ENCODE results near the gene SPATA25. TPM values are rescaled to one million over a fixed set of nuclear protein-coding genes. Genes with fewer than 3 reads are reported as not detected.

SPATA25 gene
- total and polyA plus RNA-seq, 8 donors: 0.50 to 15.5 (median 4.2) TPM; not detected in 3

- Histone ChIP-seq H3K27me3 (no peaks in the 10 kb centered on the region), H3K4me3 (no peak overlapping the region), H3K9me3 (no peaks in the 10 kb centered on the region), H3K4me1 (peaks cover 0 to 20% (median 13%) of the 10 kb centered on the region in 4 donors), H3K27ac (no peak overlapping the region), H3K36me3 (peaks cover 33 to 95% (median 80%) of the 10 kb centered on the region in 4 donors)
- no peak for TF ChIP-seq CTCF (IDR thresholded peaks at IDR 0.05)
- no peak for TF ChIP-seq POLR2A (IDR thresholded peaks at IDR 0.05)
- no peak for TF ChIP-seq EP300 (IDR thresholded peaks at IDR 0.05)
- TF ChIP-seq POLR2AphosphoS5 (IDR thresholded peaks at IDR 0.05): no peak
- 94 to 99% (median 97%) methylated on average over 8 of the region's 8 CpGs for WGBS, 5 donors
- intact Hi-C loops (cut with DNase I; ENCODE audit: low total_unique reads): no loop called here
- DNase-seq: no peak
Observed at GRCh38 chr20:45848421-45848820, 39.0 kb downstream of the SPATA25 start.

GRCh38 chr20:45845452-45845851 lies 42.0 kb downstream of the SPATA25 start:
- peaks cover 56 to 97% (median 90%) of the 10 kb centered on the region in 4 donors for H3K36me3 ChIP-seq
- no peak overlapping the region for H3K27ac ChIP-seq
- no peaks in the 10 kb centered on the region for H3K9me3 ChIP-seq

GRCh38 chr20:45843506-45843905 lies 43.9 kb downstream of the SPATA25 start:
- 91 to 95% (median 94%) methylated on average over 13 to 14 of the region's 14 CpGs for WGBS, 5 donors
- TF ChIP-seq EP300 (IDR thresholded peaks at IDR 0.05) (no peak), POLR2A (IDR thresholded peaks at IDR 0.05) (no peak), POLR2AphosphoS5 (IDR thresholded peaks at IDR 0.05) (no peak), CTCF (IDR thresholded peaks at IDR 0.05) (no peak)
- no peak for DNase-seq
- Histone ChIP-seq H3K36me3 (peaks cover 59 to 97% (median 89%) of the 10 kb centered on the region in 4 donors), H3K27me3 (no peaks in the 10 kb centered on the region), H3K27ac (peak overlapping the region in 2 of 5 donors; percentile 50 to 56), H3K4me1 (peaks cover 0 to 41% (median 17%) of the 10 kb centered on the region in 4 donors), H3K4me3 (no peak overlapping the region), H3K9me3 (no peaks in the 10 kb centered on the region)
- intact Hi-C loops (cut with DNase I; ENCODE audit: low total_unique reads): no loop called here

More at GRCh38 chr20:45845452-45845851, 42.0 kb downstream of the SPATA25 start:
- Histone ChIP-seq H3K4me3 (no peak overlapping the region), H3K4me1 (peaks cover 0 to 35% (median 16%) of the 10 kb centered on the region in 4 donors), H3K27me3 (no peaks in the 10 kb centered on the region)
- intact Hi-C loops (cut with DNase I; ENCODE audit: low total_unique reads): no loop called here
- TF ChIP-seq POLR2A (IDR thresholded peaks at IDR 0.05) (no peak), CTCF (IDR thresholded peaks at IDR 0.05) (no peak), POLR2AphosphoS5 (IDR thresholded peaks at IDR 0.05) (no peak), EP300 (IDR thresholded peaks at IDR 0.05) (no peak)
- no peak for DNase-seq

GRCh38 chr20:45842169-45842812 lies 45.1 kb downstream of the SPATA25 start:
- Histone ChIP-seq H3K4me1 (peaks cover 0 to 49% (median 21%) of the 10 kb centered on the region in 4 donors), H3K27me3 (no peaks in the 10 kb centered on the region), H3K9me3 (no peaks in the 10 kb centered on the region), H3K27ac (peak overlapping the region in 4 of 5 donors; percentile 21 to 56 (median 51)), H3K4me3 (no peak overlapping the region), H3K36me3 (peaks cover 55 to 94% (median 80%) of the 10 kb centered on the region in 4 donors)
- no peak for TF ChIP-seq POLR2AphosphoS5 (IDR thresholded peaks at IDR 0.05)
- TF ChIP-seq POLR2A (IDR thresholded peaks at IDR 0.05): no peak
- TF ChIP-seq EP300 (IDR thresholded peaks at IDR 0.05): no peak
- TF ChIP-seq CTCF (IDR thresholded peaks at IDR 0.05): no peak
- 42 to 71% (median 65%) methylated on average over 5 of the region's 5 CpGs for WGBS, 5 donors
- intact Hi-C loops (cut with DNase I; ENCODE audit: low total_unique reads): no loop called here
- DNase-seq: no peak
